ENCODE data around the gene TAF3.

Gene TAF3

GRCh38 chr10:8050556-8051108 lies 232.3 kb downstream of the TAF3 start:
- Histone ChIP-seq H2AFZ (ENCODE audit: low read depth, low read length) (no peak overlapping the region), H3K27ac (ENCODE audit: low read length) (no peak overlapping the region), H3K36me3 (ENCODE audit: insufficient read depth, low read length) (peaks cover 4% of the 10 kb centered on the region; the same call in 1 of the 2 replicates), H3K9me3 (ENCODE audit: insufficient read depth, low read length, severe bottlenecking) (no peaks in the 10 kb centered on the region), H3K4me1 (ENCODE audit: insufficient read depth, low read length) (peaks cover 18% of the 10 kb centered on the region), H3K9ac (ENCODE audit: low read depth, low read length) (no peak overlapping the region), H4K20me1 (ENCODE audit: insufficient read depth, low read length) (0 out of 2 replicates have a peak, but pooled peaks cover 2% of the 10 kb centered on the region), H3K79me2 (ENCODE audit: insufficient read depth, low read length) (peaks cover 21% of the 10 kb centered on the region), H3K4me2 (ENCODE audit: insufficient read depth, low read length) (no peak overlapping the region), H3K27me3 (ENCODE audit: insufficient read depth, low read length, poor library complexity) (no peaks in the 10 kb centered on the region), H3K4me3 (ENCODE audit: low read depth in 1 of 2, low read length in 2 of 2) (no peak overlapping the region)
- no peak for TF ChIP-seq EZH2 (IDR thresholded peaks at IDR 0.05; ENCODE audit: borderline replicate concordance, low read depth, low read length, severe bottlenecking)
- TF ChIP-seq CTCF (IDR thresholded peaks at IDR 0.05; ENCODE audit: borderline replicate concordance, extremely low read depth, low read length, poor library complexity, severe bottlenecking) = no peak
- ATAC-seq (ENCODE audit: insufficient read depth, low read depth) (no peak), DNase-seq (no peak)

GRCh38 chr10:8051109-8051821 lies 233.0 kb downstream of the TAF3 start:
- Histone ChIP-seq H3K4me3 (ENCODE audit: low read depth in 1 of 2, low read length in 2 of 2) (no peak overlapping the region), H3K9ac (ENCODE audit: low read depth, low read length) (no peak overlapping the region), H3K27ac (ENCODE audit: low read length) (no peak overlapping the region), H3K36me3 (ENCODE audit: insufficient read depth, low read length) (peaks cover 11% of the 10 kb centered on the region; the same call in 1 of the 2 replicates), H3K79me2 (ENCODE audit: insufficient read depth, low read length) (peaks cover 26% of the 10 kb centered on the region), H3K27me3 (ENCODE audit: insufficient read depth, low read length, poor library complexity) (no peaks in the 10 kb centered on the region), H3K4me1 (ENCODE audit: insufficient read depth, low read length) (peaks cover 12% of the 10 kb centered on the region), H3K4me2 (ENCODE audit: insufficient read depth, low read length) (no peak overlapping the region), H4K20me1 (ENCODE audit: insufficient read depth, low read length) (0 out of 2 replicates have a peak, but pooled peaks cover 2% of the 10 kb centered on the region), H3K9me3 (ENCODE audit: insufficient read depth, low read length, severe bottlenecking) (no peaks in the 10 kb centered on the region), H2AFZ (ENCODE audit: low read depth, low read length) (no peak overlapping the region)
- no peak for TF ChIP-seq EZH2 (IDR thresholded peaks at IDR 0.05; ENCODE audit: borderline replicate concordance, low read depth, low read length, severe bottlenecking)
- no peak for TF ChIP-seq CTCF (IDR thresholded peaks at IDR 0.05; ENCODE audit: borderline replicate concordance, extremely low read depth, low read length, poor library complexity, severe bottlenecking)
- no peak for ATAC-seq (ENCODE audit: insufficient read depth, low read depth)
- no peak for DNase-seq

GRCh38 chr10:8051851-8052257 lies 233.5 kb downstream of the TAF3 start:
- Histone ChIP-seq H3K27me3 (ENCODE audit: insufficient read depth, low read length, poor library complexity) (no peaks in the 10 kb centered on the region), H4K20me1 (ENCODE audit: insufficient read depth, low read length) (peaks cover 2% of the 10 kb centered on the region; the same call in 1 of the 2 replicates), H2AFZ (ENCODE audit: low read depth, low read length) (no peak overlapping the region), H3K4me3 (ENCODE audit: low read depth in 1 of 2, low read length in 2 of 2) (no peak overlapping the region), H3K9ac (ENCODE audit: low read depth, low read length) (no peak overlapping the region), H3K36me3 (ENCODE audit: insufficient read depth, low read length) (peaks cover 17% of the 10 kb centered on the region; the same call in 1 of the 2 replicates), H3K27ac (ENCODE audit: low read length) (no peak overlapping the region), H3K4me1 (ENCODE audit: insufficient read depth, low read length) (peaks cover 7% of the 10 kb centered on the region), H3K4me2 (ENCODE audit: insufficient read depth, low read length) (no peak overlapping the region), H3K9me3 (ENCODE audit: insufficient read depth, low read length, severe bottlenecking) (no peaks in the 10 kb centered on the region), H3K79me2 (ENCODE audit: insufficient read depth, low read length) (peaks cover 32% of the 10 kb centered on the region)
- TF ChIP-seq CTCF (IDR thresholded peaks at IDR 0.05; ENCODE audit: borderline replicate concordance, extremely low read depth, low read length, poor library complexity, severe bottlenecking) = no peak
- TF ChIP-seq EZH2 (IDR thresholded peaks at IDR 0.05; ENCODE audit: borderline replicate concordance, low read depth, low read length, severe bottlenecking) = no peak
- DNase-seq (no peak), ATAC-seq (ENCODE audit: insufficient read depth, low read depth) (no peak)

Measured in DND-41 (cell line).